ENCODE data around the gene VPS8. TPM values are rescaled to one million over a fixed set of nuclear protein-coding genes. Genes with fewer than 3 reads are reported as not detected.

Gene VPS8
- total RNA-seq, 2 donors from 2014 or later: 39.2 to 52.7 TPM

DNA sequence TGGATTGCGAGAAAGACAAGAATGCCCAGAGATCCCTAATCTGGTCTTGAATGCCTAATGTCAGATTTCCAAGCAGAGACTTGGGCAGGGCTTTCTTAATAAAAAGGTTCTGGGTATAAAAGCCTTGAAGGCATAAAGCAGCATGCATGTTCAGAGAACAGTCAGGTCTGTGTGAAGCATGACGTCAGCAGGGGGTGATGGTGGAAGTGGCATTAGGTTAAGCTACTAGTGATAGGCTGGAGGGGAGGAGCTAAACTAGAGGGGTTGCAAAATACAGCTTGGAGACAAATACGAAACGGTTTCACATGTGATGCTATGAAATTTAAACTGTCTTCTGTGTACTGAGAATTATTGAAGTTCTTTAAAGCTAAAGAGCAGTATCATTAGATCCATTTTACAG is 125.6 kb downstream of the VPS8 start:
- H3K4me1 ChIP-seq: no peaks in the 10 kb centered on the region
- WGBS, 2 donors: 89 to 90% methylated on average over 4 of the region's 4 CpGs
- no peaks in the 10 kb centered on the region for H3K27me3 ChIP-seq
- H3K9me3 ChIP-seq: no peaks in the 10 kb centered on the region
- H3K27ac ChIP-seq: no peak overlapping the region
- peaks cover 0 to 3% of the 10 kb centered on the region in 2 donors for H3K36me3 ChIP-seq (replicated peaks in 1 of 2; ENCODE audit: insufficient read depth in 1 of 2, low read depth in 2 of 2)
- DNase-seq: no peak
- no peak for ATAC-seq
- no peak overlapping the region for H3K4me3 ChIP-seq
- intact Hi-C loops (cut with DNase I): no loop called here
- TF ChIP-seq, protein P1, sequence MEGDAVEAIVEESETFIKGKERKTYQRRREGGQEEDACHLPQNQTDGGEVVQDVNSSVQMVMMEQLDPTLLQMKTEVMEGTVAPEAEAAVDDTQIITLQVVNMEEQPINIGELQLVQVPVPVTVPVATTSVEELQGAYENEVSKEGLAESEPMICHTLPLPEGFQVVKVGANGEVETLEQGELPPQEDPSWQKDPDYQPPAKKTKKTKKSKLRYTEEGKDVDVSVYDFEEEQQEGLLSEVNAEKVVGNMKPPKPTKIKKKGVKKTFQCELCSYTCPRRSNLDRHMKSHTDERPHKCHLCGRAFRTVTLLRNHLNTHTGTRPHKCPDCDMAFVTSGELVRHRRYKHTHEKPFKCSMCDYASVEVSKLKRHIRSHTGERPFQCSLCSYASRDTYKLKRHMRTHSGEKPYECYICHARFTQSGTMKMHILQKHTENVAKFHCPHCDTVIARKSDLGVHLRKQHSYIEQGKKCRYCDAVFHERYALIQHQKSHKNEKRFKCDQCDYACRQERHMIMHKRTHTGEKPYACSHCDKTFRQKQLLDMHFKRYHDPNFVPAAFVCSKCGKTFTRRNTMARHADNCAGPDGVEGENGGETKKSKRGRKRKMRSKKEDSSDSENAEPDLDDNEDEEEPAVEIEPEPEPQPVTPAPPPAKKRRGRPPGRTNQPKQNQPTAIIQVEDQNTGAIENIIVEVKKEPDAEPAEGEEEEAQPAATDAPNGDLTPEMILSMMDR (IDR thresholded peaks at IDR 0.05): no peak
- TF ChIP-seq POLR2A (IDR thresholded peaks at IDR 0.05): no peak

DNA sequence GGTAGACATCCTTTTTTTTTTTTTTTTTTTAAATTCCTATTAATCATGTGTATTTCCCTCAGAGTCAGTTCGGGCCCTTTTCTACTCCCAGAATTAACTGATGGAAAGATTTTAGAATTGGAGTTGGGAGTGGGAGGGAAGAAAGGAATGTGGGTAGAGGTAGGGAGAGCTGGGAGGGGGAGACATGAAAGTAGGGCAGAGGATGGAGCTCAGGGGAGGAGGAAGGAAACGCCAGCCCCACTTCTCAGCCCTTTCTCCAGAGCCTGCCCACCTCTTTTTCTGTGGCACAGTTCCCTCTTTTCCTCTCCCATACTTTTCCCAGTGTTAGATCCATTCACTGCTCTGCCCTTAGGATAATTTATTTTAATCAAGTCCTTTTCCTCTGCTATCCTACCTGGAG is 129.4 kb downstream of the VPS8 start:
- no peak for DNase-seq

DNA sequence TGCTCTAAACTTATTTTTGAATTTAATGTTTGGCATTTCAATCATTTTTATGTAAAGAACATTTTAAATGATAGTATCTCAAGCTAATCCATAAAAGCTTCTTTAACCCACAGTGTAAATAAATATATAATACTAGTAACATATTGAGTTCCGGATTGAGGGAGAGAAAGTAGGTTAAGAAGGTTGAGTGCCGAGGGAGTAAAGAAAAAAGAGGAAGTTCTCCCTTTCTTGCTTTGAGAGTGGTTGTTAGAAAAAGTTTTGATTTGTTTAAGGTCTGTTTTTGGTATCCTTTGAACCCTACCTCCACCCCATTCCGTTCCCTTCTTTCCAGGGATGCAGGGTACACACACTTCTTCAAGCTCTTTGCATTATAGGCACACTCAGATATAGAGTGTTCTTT is 130.8 kb downstream of the VPS8 start:
- WGBS, 2 donors: 85 to 93% methylated on average over 3 of the region's 3 CpGs
- Histone ChIP-seq H3K36me3 (replicated peaks in 1 of 2; ENCODE audit: insufficient read depth in 1 of 2, low read depth in 2 of 2) (no peaks in the 10 kb centered on the region), H3K27ac (no peak overlapping the region), H3K27me3 (no peaks in the 10 kb centered on the region), H3K9me3 (no peaks in the 10 kb centered on the region), H3K4me1 (no peaks in the 10 kb centered on the region), H3K4me3 (no peak overlapping the region)
- DNase-seq (no peak), ATAC-seq (no peak)
- intact Hi-C loops (cut with DNase I): no loop called here
- no peak for TF ChIP-seq POLR2A (IDR thresholded peaks at IDR 0.05)
- TF ChIP-seq, protein P1 (IDR thresholded peaks at IDR 0.05): no peak

More for the DNA sequence above, 129.4 kb downstream of the VPS8 start:
- intact Hi-C loops (cut with DNase I): no loop called here
- no peaks in the 10 kb centered on the region for H3K4me1 ChIP-seq
- WGBS, 2 donors: 83 to 92% methylated on average over 2 of the region's 2 CpGs
- H3K9me3 ChIP-seq: no peaks in the 10 kb centered on the region
- no peak overlapping the region for H3K27ac ChIP-seq
- H3K36me3 ChIP-seq (replicated peaks in 1 of 2; ENCODE audit: insufficient read depth in 1 of 2, low read depth in 2 of 2): no peaks in the 10 kb centered on the region
- ATAC-seq: no peak
- no peaks in the 10 kb centered on the region for H3K27me3 ChIP-seq
- TF ChIP-seq, protein P1 (IDR thresholded peaks at IDR 0.05): no peak
- no peak for TF ChIP-seq POLR2A (IDR thresholded peaks at IDR 0.05)
- no peak overlapping the region for H3K4me3 ChIP-seq

DNA sequence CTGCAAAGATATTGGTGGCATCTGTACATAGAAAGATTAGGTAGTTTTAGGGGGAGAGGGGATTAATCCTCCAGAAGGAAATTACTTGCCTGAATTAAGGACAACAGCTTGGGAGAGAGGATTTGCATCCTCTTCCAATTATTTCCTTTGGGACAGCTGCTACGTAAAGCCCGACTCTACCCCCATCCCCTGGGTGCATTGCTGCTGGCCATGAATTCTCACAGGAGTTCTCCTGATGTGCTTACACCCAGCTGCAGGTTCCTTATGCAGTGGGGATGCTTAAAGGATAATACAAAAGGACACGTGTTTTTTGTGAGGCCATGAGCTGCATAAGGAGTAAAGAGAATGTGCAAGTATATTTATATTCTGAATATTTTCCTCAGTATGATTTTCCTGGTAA is 132.3 kb downstream of the VPS8 start:
- intact Hi-C loops (cut with DNase I): no loop called here
- ATAC-seq (no peak), DNase-seq (no peak)
- 88 to 92% methylated on average over 3 of the region's 3 CpGs for WGBS, 2 donors
- TF ChIP-seq, protein P1 (IDR thresholded peaks at IDR 0.05): no peak
- no peak overlapping the region for H3K27ac ChIP-seq
- no peaks in the 10 kb centered on the region for H3K27me3 ChIP-seq
- no peaks in the 10 kb centered on the region for H3K9me3 ChIP-seq
- no peak overlapping the region for H3K4me3 ChIP-seq
- H3K36me3 ChIP-seq (replicated peaks in 1 of 2; ENCODE audit: insufficient read depth in 1 of 2, low read depth in 2 of 2): no peaks in the 10 kb centered on the region
- H3K4me1 ChIP-seq: no peaks in the 10 kb centered on the region

DNA sequence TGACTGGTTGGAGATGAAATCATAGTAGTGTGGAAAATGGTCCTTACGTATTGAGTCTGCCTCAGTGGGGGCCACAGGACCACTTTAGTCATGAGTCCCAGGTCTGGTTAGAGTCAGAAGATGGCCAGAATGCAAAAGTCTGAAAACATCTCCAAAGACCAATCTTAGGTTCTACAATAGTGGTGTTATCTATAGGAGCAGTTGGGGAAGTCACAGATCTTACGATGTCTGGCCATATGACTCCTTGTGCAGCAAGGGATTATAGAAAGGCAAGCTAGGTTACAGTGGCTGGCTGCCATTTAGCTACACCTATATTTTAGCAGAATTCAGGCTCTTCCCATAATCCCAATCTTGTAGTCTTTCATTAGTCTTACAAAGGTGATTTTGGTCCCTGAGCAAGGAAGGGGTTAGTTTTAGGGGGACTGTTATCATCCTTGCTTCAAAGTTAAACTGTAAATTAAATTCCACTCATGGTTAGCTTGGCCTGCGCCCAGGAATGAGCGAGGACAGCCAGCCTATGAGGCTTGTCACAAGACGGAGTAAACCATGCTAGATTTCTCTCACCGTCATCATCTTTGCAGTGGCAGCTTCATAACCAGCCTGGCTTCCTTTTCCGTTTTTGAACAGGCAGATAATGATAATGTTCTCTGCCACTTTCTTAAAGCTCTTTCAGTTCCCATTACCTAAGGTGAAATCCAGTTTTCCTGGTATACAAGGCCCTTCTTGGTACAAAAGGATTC is 134.1 kb downstream of the VPS8 start:
- Histone ChIP-seq H3K4me3 (no peak overlapping the region), H3K36me3 (replicated peaks in 1 of 2; ENCODE audit: insufficient read depth in 1 of 2, low read depth in 2 of 2) (no peaks in the 10 kb centered on the region), H3K27ac (no peak overlapping the region), H3K27me3 (no peaks in the 10 kb centered on the region), H3K4me1 (no peaks in the 10 kb centered on the region), H3K9me3 (no peaks in the 10 kb centered on the region)
- TF ChIP-seq, protein P1 (IDR thresholded peaks at IDR 0.05): no peak
- no peak for TF ChIP-seq POLR2A (IDR thresholded peaks at IDR 0.05)
- intact Hi-C loops (cut with DNase I): no loop called here
- 85 to 91% methylated on average over 7 of the region's 7 CpGs for WGBS, 2 donors
- ATAC-seq: no peak
- DNase-seq: no peak

Data from body of pancreas (tissue), 4 donors.